Activated CD4-positive, alpha-beta T cell treated with anti-CD3 and anti-CD28 coated beads, Interleukin-2, amount 10 ng/mL, durations not matched to agents 7 days and 5 days (primary cell): ENCODE measurements around the gene LARGE1. TPM values are rescaled to one million over a fixed set of nuclear protein-coding genes. Genes with fewer than 3 reads are reported as not detected.

Experiments used
- CTCF ChIA-PET: fragments of 350-600 bp; sonication (Branson Sonifier 250); formaldehyde crosslinking; loops from one replicate; lab custom pipeline; 2021; ENCODE audit warnings: antibody characterized with exemption; lab: Charles Lee
- POLR2A ChIA-PET: fragments of 350-600 bp; sonication (Branson Sonifier 250); formaldehyde crosslinking; loops from one replicate; lab custom pipeline; 2021; ENCODE audit warnings: antibody characterized with exemption; lab: Charles Lee
- DNase-seq: peaks from one replicate; pipeline ENCODE4 v3.0.0-alpha.2; 2020
- H3K27ac Mint-ChIP-seq: one replicate; pipeline ENCODE4 v1.8.0; 2021; ENCODE audit warnings: mild to moderate bottlenecking, moderate library complexity, mixed read lengths
- H3K27me3 Mint-ChIP-seq: one replicate; pipeline ENCODE4 v1.8.0; 2021; ENCODE audit warnings: mixed read lengths
- H3K36me3 Mint-ChIP-seq: one replicate; pipeline ENCODE4 v1.8.0; 2021; ENCODE audit warnings: low read depth, mixed read lengths
- H3K4me1 Mint-ChIP-seq: one replicate; pipeline ENCODE4 v1.8.0; 2021; ENCODE audit warnings: mixed read lengths
- H3K4me3 Mint-ChIP-seq: one replicate; pipeline ENCODE4 v1.8.0; 2021; ENCODE audit warnings: mild to moderate bottlenecking, moderate library complexity, mixed read lengths
- H3K9me3 Mint-ChIP-seq: one replicate; pipeline ENCODE4 v1.8.0; 2021; ENCODE audit warnings: mixed read lengths
- total RNA-seq, 2 experiments: library from RNA; stranded (reverse); gene quantifications; one replicate each; pipeline ENCODE4 v1.2.3, GENCODE V29; 2021

Gene LARGE1
- total RNA-seq, 2 experiments from 2014 or later, result 0.21 to 0.40 TPM

GRCh38 chr22:33757802-33758483 lies 162.3 kb downstream of the LARGE1 start:
- Mint-ChIP-seq H3K27ac (no peak overlapping the region), H3K4me3 (no peak overlapping the region), H3K36me3 (no peaks in the 10 kb centered on the region), H3K9me3 (peaks cover 29% of the 10 kb centered on the region), H3K4me1 (no peaks in the 10 kb centered on the region), H3K27me3 (no peaks in the 10 kb centered on the region)
- ChIA-PET POLR2A (no interaction called here), CTCF (no interaction called here)
- DNase-seq, result no peak

GRCh38 chr22:33757041-33757801 lies 163.1 kb downstream of the LARGE1 start:
- Mint-ChIP-seq H3K36me3 (no peaks in the 10 kb centered on the region), H3K4me1 (no peaks in the 10 kb centered on the region), H3K4me3 (no peak overlapping the region), H3K27me3 (no peaks in the 10 kb centered on the region), H3K27ac (no peak overlapping the region), H3K9me3 (peaks cover 32% of the 10 kb centered on the region)
- DNase-seq, result no peak
- CTCF ChIA-PET, result no interaction called here
- POLR2A ChIA-PET, result no interaction called here

GRCh38 chr22:33756508-33756949 lies 163.7 kb downstream of the LARGE1 start:
- DNase-seq, result no peak
- H3K36me3 Mint-ChIP-seq, result no peaks in the 10 kb centered on the region
- H3K4me1 Mint-ChIP-seq, result no peaks in the 10 kb centered on the region
- no peak overlapping the region for H3K27ac Mint-ChIP-seq
- no peak overlapping the region for H3K4me3 Mint-ChIP-seq
- no peaks in the 10 kb centered on the region for H3K27me3 Mint-ChIP-seq
- ChIA-PET CTCF (no interaction called here), POLR2A (no interaction called here)
- H3K9me3 Mint-ChIP-seq, result peaks cover 29% of the 10 kb centered on the region

- peaks cover 29% of the 10 kb centered on the region for H3K9me3 Mint-ChIP-seq
- ChIA-PET CTCF (interaction anchor here (0.6 kb wide), 1 partner anchor 50 kb away, joined by 3 read pairs; no protein-coding TSS in a partner anchor), POLR2A (interaction anchor here (0.6 kb wide), 1 partner anchor 141 kb away, joined by 3 read pairs; no protein-coding TSS in a partner anchor)
- H3K4me1 Mint-ChIP-seq, result no peaks in the 10 kb centered on the region
- no peak overlapping the region for H3K27ac Mint-ChIP-seq
- DNase-seq, result no peak
- no peaks in the 10 kb centered on the region for H3K27me3 Mint-ChIP-seq
- no peak overlapping the region for H3K4me3 Mint-ChIP-seq
- H3K36me3 Mint-ChIP-seq, result no peaks in the 10 kb centered on the region
These were observed 171.6 kb downstream of the LARGE1 start for GRCh38 chr22:33748714-33749113.

GRCh38 chr22:33747576-33748180 lies 172.6 kb downstream of the LARGE1 start:
- H3K9me3 Mint-ChIP-seq, result peaks cover 34% of the 10 kb centered on the region
- H3K4me3 Mint-ChIP-seq, result no peak overlapping the region
- CTCF ChIA-PET, result no interaction called here
- no peak overlapping the region for H3K27ac Mint-ChIP-seq
- POLR2A ChIA-PET, result no interaction called here
- no peak for DNase-seq
- H3K4me1 Mint-ChIP-seq, result no peaks in the 10 kb centered on the region
- no peaks in the 10 kb centered on the region for H3K27me3 Mint-ChIP-seq
- H3K36me3 Mint-ChIP-seq, result no peaks in the 10 kb centered on the region

GRCh38 chr22:33747029-33747428 lies 173.2 kb downstream of the LARGE1 start:
- H3K4me3 Mint-ChIP-seq, result no peak overlapping the region
- POLR2A ChIA-PET, result no interaction called here

GRCh38 chr22:33746501-33746928 lies 173.8 kb downstream of the LARGE1 start:
- POLR2A ChIA-PET, result no interaction called here
- no peaks in the 10 kb centered on the region for H3K36me3 Mint-ChIP-seq
- no peak overlapping the region for H3K4me3 Mint-ChIP-seq
- peaks cover 29% of the 10 kb centered on the region for H3K9me3 Mint-ChIP-seq
- H3K27ac Mint-ChIP-seq, result no peak overlapping the region
- DNase-seq, result no peak
- no peaks in the 10 kb centered on the region for H3K27me3 Mint-ChIP-seq
- CTCF ChIA-PET, result no interaction called here
- H3K4me1 Mint-ChIP-seq, result no peaks in the 10 kb centered on the region

More at GRCh38 chr22:33747029-33747428, 173.2 kb downstream of the LARGE1 start:
- no peak for DNase-seq
- H3K9me3 Mint-ChIP-seq, result peaks cover 29% of the 10 kb centered on the region
- H3K27ac Mint-ChIP-seq, result no peak overlapping the region
- H3K36me3 Mint-ChIP-seq, result no peaks in the 10 kb centered on the region
- no peaks in the 10 kb centered on the region for H3K4me1 Mint-ChIP-seq
- H3K27me3 Mint-ChIP-seq, result no peaks in the 10 kb centered on the region
- CTCF ChIA-PET, result no interaction called here

GRCh38 chr22:33745501-33745900 lies 174.8 kb downstream of the LARGE1 start:
- POLR2A ChIA-PET, result no interaction called here

GRCh38 chr22:33743756-33744155 lies 176.5 kb downstream of the LARGE1 start:
- POLR2A ChIA-PET, result no interaction called here
- Mint-ChIP-seq H3K9me3 (peaks cover 27% of the 10 kb centered on the region), H3K4me3 (no peak overlapping the region), H3K27me3 (no peaks in the 10 kb centered on the region), H3K27ac (no peak overlapping the region), H3K36me3 (no peaks in the 10 kb centered on the region), H3K4me1 (no peaks in the 10 kb centered on the region)
- no peak for DNase-seq
- CTCF ChIA-PET, result no interaction called here

More at GRCh38 chr22:33745501-33745900, 174.8 kb downstream of the LARGE1 start:
- DNase-seq, result no peak
- CTCF ChIA-PET, result no interaction called here
- H3K27me3 Mint-ChIP-seq, result no peaks in the 10 kb centered on the region
- no peaks in the 10 kb centered on the region for H3K4me1 Mint-ChIP-seq
- peaks cover 34% of the 10 kb centered on the region for H3K9me3 Mint-ChIP-seq
- H3K36me3 Mint-ChIP-seq, result no peaks in the 10 kb centered on the region
- H3K4me3 Mint-ChIP-seq, result no peak overlapping the region
- no peak overlapping the region for H3K27ac Mint-ChIP-seq

GRCh38 chr22:33741025-33741424 lies 179.3 kb downstream of the LARGE1 start:
- Mint-ChIP-seq H3K4me1 (no peaks in the 10 kb centered on the region), H3K27me3 (no peaks in the 10 kb centered on the region), H3K4me3 (no peak overlapping the region), H3K9me3 (peaks cover 29% of the 10 kb centered on the region), H3K27ac (no peak overlapping the region), H3K36me3 (no peaks in the 10 kb centered on the region)
- POLR2A ChIA-PET, result no interaction called here
- DNase-seq, result no peak
- CTCF ChIA-PET, result no interaction called here

GRCh38 chr22:33739516-33739915 lies 180.8 kb downstream of the LARGE1 start:
- no peaks in the 10 kb centered on the region for H3K36me3 Mint-ChIP-seq
- H3K9me3 Mint-ChIP-seq, result peaks cover 27% of the 10 kb centered on the region
- H3K4me3 Mint-ChIP-seq, result no peak overlapping the region
- DNase-seq, result no peak
- no peaks in the 10 kb centered on the region for H3K4me1 Mint-ChIP-seq
- no peaks in the 10 kb centered on the region for H3K27me3 Mint-ChIP-seq
- POLR2A ChIA-PET, result no interaction called here
- H3K27ac Mint-ChIP-seq, result no peak overlapping the region
- CTCF ChIA-PET, result no interaction called here

- ChIA-PET POLR2A (no interaction called here), CTCF (no interaction called here)
- H3K27ac Mint-ChIP-seq, result no peak overlapping the region
- H3K4me3 Mint-ChIP-seq, result no peak overlapping the region
- peaks cover 30% of the 10 kb centered on the region for H3K9me3 Mint-ChIP-seq
- no peak for DNase-seq
- no peaks in the 10 kb centered on the region for H3K27me3 Mint-ChIP-seq
- H3K36me3 Mint-ChIP-seq, result no peaks in the 10 kb centered on the region
- no peaks in the 10 kb centered on the region for H3K4me1 Mint-ChIP-seq
These were observed 182.6 kb downstream of the LARGE1 start for GRCh38 chr22:33737662-33738061.

GRCh38 chr22:33735978-33736377 lies 184.3 kb downstream of the LARGE1 start:
- DNase-seq, result no peak
- Mint-ChIP-seq H3K36me3 (no peaks in the 10 kb centered on the region), H3K9me3 (peaks cover 28% of the 10 kb centered on the region), H3K4me1 (no peaks in the 10 kb centered on the region), H3K27ac (no peak overlapping the region), H3K4me3 (no peak overlapping the region), H3K27me3 (no peaks in the 10 kb centered on the region)
- POLR2A ChIA-PET, result no interaction called here
- CTCF ChIA-PET, result no interaction called here
